Measurements from ENCODE around the gene PLAU. TPM values are rescaled to one million over a fixed set of nuclear protein-coding genes. Genes with fewer than 3 reads are reported as not detected.

Gene PLAU
- total and polyA plus RNA-seq, 9 of the 15 experiments (the other 6 are each of a cell fraction or from before 2014, with no cell fraction given), result 2.1 to 16.9 (median 3.3) TPM

DNA sequence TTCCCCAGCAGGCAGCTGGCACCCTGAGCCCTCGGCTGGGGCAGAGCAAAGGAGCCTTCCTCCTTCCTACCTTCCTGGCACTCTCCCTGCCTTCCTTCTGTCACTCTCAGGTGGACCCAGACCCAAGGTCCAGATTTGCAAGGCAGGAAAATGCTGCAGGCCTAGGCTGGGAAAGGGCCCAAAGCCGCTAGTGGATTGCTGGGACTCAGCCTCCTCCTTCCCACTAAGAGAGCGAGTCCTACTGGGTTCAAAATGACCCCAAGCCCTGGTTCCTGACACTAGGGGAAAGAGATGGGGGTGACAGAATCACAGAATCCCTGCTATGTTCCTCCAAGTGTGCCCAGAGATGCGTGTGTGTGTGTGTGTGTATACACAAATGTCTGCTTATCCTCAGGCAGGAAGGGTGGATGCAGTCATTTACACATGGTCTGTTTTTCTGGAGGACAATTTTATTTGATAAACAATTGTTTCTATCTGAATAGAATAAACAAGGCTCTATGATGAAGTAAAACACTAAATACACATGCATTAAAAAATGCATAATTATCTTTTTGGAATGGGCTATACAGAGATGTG, 1.3 kb upstream of the PLAU start (continued):
- TF ChIP-seq, protein P1, sequence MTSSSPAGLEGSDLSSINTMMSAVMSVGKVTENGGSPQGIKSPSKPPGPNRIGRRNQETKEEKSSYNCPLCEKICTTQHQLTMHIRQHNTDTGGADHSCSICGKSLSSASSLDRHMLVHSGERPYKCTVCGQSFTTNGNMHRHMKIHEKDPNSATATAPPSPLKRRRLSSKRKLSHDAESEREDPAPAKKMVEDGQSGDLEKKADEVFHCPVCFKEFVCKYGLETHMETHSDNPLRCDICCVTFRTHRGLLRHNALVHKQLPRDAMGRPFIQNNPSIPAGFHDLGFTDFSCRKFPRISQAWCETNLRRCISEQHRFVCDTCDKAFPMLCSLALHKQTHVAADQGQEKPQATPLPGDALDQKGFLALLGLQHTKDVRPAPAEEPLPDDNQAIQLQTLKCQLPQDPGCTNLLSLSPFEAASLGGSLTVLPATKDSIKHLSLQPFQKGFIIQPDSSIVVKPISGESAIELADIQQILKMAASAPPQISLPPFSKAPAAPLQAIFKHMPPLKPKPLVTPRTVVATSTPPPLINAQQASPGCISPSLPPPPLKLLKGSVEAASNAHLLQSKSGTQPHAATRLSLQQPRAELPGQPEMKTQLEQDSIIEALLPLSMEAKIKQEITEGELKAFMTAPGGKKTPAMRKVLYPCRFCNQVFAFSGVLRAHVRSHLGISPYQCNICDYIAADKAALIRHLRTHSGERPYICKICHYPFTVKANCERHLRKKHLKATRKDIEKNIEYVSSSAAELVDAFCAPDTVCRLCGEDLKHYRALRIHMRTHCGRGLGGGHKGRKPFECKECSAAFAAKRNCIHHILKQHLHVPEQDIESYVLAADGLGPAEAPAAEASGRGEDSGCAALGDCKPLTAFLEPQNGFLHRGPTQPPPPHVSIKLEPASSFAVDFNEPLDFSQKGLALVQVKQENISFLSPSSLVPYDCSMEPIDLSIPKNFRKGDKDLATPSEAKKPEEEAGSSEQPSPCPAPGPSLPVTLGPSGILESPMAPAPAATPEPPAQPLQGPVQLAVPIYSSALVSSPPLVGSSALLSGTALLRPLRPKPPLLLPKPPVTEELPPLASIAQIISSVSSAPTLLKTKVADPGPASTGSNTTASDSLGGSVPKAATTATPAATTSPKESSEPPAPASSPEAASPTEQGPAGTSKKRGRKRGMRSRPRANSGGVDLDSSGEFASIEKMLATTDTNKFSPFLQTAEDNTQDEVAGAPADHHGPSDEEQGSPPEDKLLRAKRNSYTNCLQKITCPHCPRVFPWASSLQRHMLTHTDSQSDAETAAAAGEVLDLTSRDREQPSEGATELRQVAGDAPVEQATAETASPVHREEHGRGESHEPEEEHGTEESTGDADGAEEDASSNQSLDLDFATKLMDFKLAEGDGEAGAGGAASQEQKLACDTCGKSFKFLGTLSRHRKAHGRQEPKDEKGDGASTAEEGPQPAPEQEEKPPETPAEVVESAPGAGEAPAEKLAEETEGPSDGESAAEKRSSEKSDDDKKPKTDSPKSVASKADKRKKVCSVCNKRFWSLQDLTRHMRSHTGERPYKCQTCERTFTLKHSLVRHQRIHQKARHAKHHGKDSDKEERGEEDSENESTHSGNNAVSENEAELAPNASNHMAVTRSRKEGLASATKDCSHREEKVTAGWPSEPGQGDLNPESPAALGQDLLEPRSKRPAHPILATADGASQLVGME (CRISPR knock-in tag; IDR thresholded peaks at IDR 0.05), result no peak
- TF ChIP-seq PML (IDR thresholded peaks at IDR 0.05; ENCODE audit: low read length) (no peak), RBM15 (IDR thresholded peaks at IDR 0.05; ENCODE audit: insufficient read depth, low read length) (no peak), ZNF436 (CRISPR knock-in tag; IDR thresholded peaks at IDR 0.05) (no peak), PYGO2 (tag; IDR thresholded peaks at IDR 0.05) (no peak), ZKSCAN3 (CRISPR knock-in tag; IDR thresholded peaks at IDR 0.05) (no peak), MBD2 (IDR thresholded peaks at IDR 0.05; ENCODE audit: borderline replicate concordance, low read depth) (no peak), HSF4 (CRISPR knock-in tag; IDR thresholded peaks at IDR 0.05; ENCODE audit: borderline replicate concordance) (no peak), KAT8 (IDR thresholded peaks at IDR 0.05; ENCODE audit: low read depth) (no peak), ZNF445 (CRISPR knock-in tag; IDR thresholded peaks at IDR 0.05; ENCODE audit: low read depth) (no peak)
- TF ChIP-seq, protein P2, sequence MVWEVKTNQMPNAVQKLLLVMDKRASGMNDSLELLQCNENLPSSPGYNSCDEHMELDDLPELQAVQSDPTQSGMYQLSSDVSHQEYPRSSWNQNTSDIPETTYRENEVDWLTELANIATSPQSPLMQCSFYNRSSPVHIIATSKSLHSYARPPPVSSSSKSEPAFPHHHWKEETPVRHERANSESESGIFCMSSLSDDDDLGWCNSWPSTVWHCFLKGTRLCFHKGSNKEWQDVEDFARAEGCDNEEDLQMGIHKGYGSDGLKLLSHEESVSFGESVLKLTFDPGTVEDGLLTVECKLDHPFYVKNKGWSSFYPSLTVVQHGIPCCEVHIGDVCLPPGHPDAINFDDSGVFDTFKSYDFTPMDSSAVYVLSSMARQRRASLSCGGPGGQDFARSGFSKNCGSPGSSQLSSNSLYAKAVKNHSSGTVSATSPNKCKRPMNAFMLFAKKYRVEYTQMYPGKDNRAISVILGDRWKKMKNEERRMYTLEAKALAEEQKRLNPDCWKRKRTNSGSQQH (CRISPR knock-in tag; IDR thresholded peaks at IDR 0.05), result no peak
- TF ChIP-seq, protein P3, sequence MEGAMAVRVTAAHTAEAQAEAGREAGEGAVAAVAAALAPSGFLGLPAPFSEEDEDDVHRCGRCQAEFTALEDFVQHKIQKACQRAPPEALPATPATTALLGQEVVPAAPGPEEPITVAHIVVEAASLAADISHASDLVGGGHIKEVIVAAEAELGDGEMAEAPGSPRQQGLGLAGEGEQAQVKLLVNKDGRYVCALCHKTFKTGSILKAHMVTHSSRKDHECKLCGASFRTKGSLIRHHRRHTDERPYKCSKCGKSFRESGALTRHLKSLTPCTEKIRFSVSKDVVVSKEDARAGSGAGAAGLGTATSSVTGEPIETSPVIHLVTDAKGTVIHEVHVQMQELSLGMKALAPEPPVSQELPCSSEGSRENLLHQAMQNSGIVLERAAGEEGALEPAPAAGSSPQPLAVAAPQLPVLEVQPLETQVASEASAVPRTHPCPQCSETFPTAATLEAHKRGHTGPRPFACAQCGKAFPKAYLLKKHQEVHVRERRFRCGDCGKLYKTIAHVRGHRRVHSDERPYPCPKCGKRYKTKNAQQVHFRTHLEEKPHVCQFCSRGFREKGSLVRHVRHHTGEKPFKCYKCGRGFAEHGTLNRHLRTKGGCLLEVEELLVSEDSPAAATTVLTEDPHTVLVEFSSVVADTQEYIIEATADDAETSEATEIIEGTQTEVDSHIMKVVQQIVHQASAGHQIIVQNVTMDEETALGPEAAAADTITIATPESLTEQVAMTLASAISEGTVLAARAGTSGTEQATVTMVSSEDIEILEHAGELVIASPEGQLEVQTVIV (CRISPR knock-in tag; IDR thresholded peaks at IDR 0.05; ENCODE audit: borderline replicate concordance), result peak; percentile 30; the same call in 1 of the 2 replicates
- TF ChIP-seq, protein P4, sequence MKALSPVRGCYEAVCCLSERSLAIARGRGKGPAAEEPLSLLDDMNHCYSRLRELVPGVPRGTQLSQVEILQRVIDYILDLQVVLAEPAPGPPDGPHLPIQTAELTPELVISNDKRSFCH (CRISPR knock-in tag; IDR thresholded peaks at IDR 0.05), result no peak
- TF ChIP-seq, protein P4 (tag; IDR thresholded peaks at IDR 0.05), result 0 out of 2 replicates have a peak, but pooled peaks have one; percentile 21

All from K562 (cell line).